HG02678 (cell line): Measurements from ENCODE around the gene MAPK7.

ENCODE experiments used
- ATAC-seq: cut with Tn5 transposase; IDR thresholded peaks from one replicate; pipeline ENCODE4 v1.9.1; 2021; ENCODE audit warnings: mild to moderate bottlenecking, moderate library complexity; ENCODE audit not compliant: unreplicated experiment

The MAPK7 gene

DNA sequence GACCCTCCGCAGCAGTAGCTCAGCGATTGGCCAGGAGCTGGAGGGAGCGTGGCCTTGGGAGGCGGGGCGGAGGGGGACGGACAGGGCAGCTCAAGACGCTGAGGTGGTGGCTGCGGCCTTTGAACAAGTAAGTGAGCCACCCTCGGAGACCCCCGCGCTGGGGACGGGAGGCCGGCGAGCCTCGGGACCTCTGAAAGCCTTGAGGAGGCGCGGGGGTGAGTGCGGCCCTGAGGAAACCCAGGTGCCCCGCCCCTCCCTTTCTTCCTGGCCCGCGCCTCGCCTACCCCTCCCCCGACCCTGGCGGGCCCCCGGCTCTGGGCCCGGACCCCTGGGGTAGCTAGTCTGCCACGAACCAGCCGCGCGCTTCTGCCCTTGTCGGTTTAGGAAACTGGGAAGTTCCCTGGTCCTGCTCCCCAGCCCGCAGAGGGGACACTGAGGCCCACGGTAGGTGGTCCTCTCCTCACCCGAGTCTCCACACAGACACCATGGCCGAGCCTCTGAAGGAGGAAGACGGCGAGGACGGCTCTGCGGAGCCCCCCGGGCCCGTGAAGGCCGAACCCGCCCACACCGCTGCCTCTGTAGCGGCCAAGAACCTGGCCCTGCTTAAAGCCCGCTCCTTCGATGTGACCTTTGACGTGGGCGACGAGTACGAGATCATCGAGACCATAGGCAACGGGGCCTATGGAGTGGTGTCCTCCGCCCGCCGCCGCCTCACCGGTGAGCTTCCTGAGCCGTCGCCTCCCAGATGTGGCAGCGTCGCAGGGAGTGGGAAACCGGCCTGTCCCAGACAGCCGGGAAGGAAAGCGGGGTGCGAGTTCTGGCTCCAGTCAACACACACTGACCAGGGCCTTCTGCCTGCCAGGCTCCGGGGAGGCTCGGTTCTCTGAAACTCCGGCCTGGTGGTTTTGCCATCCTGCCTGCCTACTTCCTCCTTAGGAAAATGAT lies at the start of gene MAPK7:
Gene MAPK7, plus strand, starts transcription at position 83 of the 945 bp plus-strand sequence. Its CDS starts 403 bp downstream, at position 486.
- peak; percentile 12 for ATAC-seq

DNA sequence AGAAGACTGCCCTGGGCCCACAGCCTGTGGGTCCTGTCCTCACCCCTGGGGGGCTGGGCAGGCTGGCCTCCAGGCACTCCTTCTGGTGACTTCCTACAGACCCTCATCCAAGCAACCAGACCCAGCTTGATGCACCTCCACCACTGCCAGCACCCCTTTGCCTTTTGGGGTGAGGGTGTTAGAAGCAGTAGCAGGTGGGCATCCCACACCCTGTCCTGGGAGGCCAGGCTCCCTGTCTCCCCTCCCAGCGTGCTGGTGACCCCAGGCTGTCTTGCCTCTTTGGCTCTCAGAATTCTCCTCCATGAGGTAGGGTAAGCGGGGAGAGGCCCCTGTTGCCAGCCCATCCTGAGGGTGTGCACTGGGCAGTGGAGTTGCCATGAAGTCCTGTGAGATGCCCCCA lies 49.2 kb upstream of the MAPK7 start:
- no peak for ATAC-seq

DNA sequence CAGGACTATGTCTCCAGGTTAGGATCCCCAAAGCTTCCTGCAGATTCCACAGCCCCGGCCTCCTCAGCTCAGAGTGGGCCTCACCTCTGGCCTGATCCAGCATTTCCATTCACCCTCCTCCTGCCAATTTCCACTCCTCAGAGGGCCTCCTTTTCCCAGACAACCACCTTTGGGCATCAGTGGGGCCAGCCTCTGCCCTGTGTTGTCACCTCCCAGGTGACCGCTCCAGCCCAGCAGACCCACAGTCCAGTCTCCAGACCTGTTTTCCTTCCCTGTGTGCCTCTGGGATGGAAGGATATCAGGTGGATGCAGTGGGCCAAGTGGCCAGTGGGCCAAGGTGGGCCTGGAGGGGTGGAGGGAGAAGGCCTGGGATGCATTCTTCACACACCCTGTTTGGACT lies 48.5 kb upstream of the MAPK7 start:
- ATAC-seq = no peak

DNA sequence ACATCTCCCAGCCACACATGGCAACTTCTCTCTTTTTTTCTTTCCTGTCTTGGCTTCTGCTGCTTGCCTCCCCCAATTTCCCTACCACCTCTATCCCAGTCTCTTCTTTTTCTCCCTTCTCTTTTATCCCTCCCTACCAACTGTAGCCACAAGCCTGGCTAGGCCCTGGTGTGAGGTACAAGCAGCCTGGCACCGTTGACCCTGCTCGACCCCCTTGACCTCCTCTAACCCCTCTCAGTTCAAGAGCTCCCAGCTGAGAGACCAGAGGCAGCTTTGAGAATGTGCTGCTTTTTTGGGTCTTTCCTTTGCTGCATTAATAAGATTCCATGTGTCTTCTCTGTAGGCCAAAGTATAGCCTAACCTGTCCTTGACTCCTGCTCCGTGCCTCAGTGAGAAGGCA lies 48.0 kb upstream of the MAPK7 start:
- no peak for ATAC-seq

DNA sequence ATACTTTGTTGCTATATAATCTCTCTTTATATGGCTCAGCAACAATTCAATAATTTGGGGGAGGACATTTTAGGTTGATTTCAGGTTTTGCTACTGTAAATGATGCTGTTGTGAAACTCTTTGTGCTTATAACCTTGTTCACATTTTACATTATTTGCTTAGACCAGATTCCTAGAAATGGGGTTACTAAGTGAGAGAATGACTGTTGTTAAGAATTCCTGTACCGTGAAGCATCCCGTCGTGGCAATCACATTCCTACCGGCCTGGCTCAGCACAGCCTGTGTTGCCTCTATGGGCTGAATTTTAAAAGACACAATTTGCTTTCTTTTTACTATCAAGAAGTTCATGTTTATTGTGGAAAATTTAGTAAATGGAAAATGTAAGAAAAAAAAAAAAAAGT lies 47.2 kb upstream of the MAPK7 start:
- no peak for ATAC-seq

DNA sequence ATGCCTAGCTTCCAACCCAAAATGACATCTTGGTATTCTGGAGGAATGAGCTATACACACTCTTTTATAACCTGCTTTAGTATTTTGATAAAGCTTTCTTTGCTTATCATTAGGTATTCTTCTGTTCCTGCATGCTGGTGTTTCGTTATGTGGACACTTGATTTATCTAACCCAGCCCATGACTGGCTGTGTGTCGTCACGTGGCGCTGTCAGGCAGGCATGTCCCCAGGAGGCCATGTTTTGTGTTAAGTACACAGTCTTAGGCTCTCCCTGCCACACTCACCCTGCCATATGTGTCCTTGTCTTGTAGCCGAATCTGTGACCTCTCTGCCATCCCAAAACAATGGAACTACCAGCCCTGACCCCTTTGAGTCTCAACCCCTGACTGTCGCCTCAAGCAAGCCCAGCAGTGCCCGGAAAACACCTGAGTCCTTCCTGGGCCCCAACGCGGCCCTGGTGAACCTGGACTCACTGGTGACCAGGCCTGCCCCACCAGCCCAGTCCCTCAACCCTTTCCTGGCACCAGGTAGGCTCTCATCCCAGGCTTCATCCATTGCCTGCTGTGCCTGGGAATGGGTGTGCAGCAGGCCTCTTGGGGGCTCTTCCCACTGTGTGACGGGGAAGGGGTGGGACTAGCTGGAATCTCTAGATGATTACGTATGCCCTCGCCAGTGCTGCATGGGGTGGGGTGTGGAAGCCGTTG lies 46.6 kb upstream of the MAPK7 start:
- ATAC-seq = no peak

DNA sequence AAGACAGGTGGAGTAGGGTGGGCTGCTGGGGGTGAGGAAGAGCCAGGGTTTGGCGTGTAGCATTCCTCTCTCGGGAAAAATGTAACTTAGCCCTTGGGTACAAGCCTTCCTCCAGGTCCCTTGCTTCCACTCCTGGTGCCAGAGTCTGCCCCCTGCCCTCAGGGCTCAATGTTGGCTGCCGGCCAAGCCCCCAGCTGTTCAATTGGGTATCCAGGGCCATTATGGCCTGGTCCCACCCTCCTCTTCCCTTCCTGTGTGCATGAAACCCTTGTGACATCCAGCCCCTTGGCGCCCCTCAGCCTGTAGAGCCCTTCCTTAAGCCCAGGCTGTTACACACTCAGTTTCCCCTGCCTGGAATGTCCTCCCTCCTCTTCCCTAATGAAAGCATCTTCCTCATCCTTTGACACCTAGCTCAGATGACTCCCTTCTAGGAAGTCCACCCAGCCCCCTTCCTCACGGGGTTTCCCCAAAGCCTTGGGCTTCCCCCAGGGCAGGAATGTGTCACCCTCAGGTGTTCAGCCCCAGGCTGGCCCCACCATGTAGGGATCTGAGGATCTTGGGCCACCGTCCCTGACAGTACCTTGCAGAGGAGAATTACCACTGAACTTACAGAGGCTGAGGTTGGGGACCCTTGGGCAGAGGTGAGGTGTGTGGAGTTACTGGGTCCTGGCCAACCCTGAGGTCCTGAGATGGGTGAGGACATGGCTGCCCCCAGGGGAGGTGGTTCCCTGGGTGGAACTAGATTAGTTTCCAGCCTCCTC lies 45.7 kb upstream of the MAPK7 start:
- no peak for ATAC-seq

DNA sequence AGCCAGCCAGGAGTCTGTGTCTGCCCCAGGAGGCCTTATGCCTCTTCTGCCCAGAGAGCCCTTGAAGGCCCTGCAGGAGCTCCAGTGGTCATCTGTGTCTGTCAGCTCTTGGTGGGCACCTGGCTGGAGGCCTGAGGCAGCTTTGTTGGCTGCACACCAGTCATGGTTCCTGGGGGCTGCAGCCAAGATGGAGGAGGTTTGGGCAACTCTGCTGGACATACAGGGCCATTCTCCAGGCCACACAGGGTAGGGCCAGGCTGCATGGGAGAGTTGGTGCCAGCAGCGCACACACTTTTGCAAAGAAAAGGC lies 45.2 kb upstream of the MAPK7 start:
- ATAC-seq = no peak

DNA sequence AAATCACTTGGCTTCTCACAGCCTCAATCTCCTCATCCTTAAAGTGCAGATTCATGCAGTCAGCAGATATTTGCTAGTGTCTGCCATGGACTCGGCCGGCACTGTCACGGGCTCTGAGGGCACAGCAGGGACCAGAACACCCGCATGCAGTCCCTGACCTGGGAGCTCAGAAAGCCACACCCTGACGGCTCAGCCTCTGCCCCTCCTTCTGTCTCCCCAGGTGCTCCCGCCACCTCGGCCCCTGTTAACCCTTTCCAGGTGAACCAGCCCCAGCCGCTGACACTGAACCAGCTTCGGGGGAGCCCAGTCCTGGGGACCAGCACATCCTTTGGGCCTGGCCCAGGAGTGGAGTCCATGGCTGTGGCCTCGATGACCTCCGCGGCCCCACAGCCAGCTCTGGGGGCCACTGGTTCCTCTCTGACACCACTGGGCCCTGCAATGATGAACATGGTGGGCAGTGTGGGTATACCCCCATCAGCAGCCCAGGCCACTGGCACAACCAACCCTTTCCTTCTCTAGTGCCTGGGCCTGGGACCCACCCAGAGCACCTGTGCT lies 44.5 kb upstream of the MAPK7 start:
- no peak for ATAC-seq

DNA sequence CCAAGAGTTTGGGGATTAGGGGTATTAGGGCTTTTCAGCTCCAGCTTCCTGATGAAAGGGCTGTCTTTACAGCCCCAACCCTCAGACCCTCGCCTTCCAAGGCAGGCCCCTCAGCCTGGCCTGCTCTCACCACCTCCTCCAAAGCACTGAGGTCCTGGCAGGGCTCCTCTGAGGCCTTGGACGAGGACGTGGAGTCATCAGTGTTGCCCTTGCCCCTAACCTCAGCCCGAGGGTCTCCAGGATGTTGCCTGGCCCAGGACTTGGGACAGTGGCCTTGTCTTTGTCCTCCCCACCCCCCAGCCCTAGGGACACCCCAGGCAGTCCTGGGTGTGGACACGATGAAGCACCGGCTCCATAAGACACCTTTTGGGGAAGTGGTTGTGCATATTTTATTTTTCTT lies 44.0 kb upstream of the MAPK7 start:
- no peak for ATAC-seq

DNA sequence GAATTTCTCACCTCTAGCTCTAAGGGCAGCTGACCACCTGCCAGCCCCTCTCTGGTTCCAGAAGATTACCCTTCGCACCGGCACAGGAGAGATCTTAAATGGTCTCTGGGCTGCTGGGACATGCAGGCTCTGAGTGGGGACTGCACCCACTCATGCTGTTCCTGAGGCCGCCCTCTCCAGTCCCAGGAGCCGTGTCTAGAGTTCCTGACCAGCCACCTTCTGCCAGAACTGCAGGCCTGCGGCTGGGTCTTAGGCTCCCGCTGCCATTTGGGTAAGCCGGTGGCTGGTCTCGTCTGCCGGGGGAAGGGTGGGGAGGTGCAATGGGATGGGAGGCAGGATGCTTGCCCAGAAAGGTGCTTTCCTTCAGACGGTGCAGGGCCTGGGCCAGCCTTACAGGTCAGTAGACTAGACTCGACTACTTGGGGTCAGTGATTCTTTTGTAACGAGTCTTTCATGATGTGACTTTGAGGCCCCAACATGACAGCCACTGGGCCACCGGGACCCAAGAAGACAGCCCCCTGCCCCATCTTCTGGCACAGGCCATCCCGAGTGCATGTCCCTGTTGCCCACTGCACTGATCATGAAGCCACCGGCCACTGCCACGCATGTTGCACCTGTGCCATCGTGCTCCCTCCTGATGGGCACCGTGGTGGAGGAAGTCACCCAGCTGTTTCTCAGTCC lies 42.2 kb upstream of the MAPK7 start:
- no peak for ATAC-seq

DNA sequence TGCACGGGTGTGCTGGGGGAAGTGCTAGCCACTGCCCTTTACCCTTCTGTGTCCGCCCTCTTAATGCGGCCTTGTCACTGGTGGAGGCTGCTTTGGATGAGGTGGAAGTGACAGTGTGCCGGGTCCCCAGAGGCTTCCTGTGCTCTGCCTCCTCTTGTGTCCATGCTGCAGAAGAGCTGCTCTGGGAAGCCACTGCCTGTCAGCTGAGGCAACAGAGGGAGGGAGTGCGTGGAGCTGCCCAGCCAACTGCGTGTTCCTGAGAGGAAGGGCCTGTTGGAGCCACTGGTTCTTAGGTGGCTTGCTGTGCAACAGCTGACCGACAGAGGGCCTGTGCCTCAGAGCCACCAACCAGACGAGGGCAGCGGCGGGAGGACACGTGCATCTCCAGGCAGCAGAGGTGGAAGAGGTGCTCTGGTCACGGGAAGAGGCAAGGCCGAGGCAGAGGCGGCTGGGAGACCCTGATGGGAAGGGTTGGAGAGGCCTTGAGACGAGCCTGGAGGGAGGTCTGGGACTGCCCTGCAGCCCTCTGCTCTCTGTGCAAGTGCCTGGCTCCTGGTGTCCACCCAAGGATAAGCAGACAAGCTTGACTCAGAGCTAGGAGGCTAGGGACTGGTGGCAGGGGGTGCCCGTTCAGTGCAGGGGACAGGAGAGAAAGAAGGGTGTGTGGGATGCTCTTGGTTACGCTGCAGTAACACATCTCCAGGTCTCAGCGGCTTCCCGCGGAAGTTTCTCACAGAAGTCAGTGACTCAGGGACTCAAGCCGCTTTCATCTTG lies 41.2 kb upstream of the MAPK7 start:
- ATAC-seq = no peak

DNA sequence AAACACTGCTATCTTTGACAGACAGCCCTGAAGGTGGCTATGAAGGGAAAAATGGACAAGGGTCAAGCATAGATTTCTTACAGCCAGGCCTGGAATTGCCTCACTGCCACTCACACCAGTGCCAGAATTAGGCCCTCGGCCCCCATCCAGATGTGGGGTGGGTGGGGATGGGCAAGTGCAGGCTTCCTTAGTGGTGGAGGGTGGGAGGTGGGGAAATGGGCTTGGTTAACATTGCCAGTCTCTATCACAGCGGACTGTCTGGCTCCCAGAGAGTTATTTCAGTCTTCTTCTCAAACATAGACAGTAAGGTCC lies 40.6 kb upstream of the MAPK7 start:
- no peak for ATAC-seq

DNA sequence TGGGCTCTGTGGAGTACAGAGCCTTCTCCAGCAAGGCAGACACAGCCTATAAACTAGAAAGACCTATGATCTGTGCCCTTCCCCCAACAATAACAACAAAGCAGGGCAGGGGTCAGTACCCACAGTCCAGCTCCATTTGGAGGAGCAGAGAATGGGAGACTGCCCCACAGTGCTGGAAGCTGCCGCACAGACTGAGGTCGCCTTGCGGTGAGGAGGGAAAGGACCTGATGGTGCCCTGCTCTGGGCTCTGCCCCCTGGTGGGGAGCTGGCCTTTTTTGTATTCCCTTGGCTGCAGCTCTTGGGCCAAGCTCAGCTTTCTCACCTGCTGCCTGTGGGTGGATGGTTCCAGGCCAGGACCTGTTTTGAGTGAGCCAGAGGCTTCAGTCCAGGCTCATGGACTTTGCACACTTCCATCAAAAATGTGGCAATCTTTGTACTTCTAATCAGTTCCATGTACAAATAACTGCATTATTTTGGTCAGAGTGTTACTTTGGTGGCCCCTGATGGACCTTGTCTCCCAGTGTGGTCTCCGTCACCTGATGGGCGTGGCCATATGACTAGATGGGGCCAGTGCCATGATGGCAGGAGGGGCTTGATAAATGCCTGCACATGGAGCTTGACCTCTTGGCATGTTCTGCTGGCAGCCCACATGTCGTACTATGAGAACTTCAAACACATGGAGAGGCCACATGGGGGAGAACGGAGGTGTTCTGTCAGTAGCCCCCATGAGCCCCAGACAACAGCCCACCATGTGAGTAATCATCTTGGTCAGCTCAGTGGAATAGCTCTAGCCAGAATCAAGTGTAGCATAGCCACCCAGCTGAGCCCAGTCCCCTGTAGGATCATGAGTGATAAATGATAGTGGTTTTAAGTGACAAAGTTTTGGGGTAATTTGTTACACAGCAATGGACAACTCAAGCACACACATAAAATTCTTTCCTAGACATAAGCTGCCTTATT lies 40.0 kb upstream of the MAPK7 start:
- peak; percentile 76 for ATAC-seq

DNA sequence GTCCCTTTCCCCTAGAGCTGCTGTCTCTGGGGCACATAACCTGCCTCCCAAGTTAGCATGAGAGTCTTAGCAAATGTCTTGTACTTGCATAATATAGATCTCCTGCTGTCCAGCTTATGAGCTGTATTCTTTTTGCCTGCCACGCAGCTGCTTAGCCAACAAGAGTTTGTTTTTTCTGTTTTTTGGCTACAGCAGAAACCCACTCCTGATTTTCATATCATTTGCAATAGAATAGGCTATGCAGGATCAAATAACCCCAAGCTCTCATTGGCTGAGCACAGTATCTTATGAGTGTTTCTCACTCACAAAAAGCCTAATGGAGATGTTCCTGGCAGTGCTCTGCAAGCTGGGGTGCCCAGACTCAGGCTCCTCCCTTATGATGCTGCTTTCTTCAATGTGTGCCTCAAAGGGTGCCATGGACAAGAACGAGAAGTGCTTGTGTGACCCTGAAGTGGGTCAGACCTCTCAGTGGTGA lies 38.9 kb upstream of the MAPK7 start:
- no peak for ATAC-seq

DNA sequence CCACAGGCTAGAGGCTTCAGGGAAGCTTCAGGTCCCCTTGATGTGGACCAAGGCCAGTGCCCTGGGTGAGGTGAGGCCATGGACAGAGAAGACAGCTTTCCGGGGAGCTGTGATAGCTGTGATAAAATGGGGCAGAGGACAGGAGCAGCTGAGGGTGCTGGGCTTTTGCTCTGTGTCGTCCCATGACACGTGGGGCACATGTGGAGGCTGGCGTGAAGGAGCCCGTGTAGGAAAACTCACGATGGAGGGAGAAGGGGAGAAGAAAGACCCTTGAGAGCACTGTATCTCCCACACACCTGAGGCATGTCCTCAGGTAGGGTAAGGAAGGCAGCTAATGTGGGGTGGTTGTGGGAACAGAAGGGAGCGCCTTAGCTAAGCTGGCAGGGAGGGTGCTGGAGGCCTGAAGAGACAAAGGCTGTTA lies 37.1 kb upstream of the MAPK7 start:
- no peak for ATAC-seq

DNA sequence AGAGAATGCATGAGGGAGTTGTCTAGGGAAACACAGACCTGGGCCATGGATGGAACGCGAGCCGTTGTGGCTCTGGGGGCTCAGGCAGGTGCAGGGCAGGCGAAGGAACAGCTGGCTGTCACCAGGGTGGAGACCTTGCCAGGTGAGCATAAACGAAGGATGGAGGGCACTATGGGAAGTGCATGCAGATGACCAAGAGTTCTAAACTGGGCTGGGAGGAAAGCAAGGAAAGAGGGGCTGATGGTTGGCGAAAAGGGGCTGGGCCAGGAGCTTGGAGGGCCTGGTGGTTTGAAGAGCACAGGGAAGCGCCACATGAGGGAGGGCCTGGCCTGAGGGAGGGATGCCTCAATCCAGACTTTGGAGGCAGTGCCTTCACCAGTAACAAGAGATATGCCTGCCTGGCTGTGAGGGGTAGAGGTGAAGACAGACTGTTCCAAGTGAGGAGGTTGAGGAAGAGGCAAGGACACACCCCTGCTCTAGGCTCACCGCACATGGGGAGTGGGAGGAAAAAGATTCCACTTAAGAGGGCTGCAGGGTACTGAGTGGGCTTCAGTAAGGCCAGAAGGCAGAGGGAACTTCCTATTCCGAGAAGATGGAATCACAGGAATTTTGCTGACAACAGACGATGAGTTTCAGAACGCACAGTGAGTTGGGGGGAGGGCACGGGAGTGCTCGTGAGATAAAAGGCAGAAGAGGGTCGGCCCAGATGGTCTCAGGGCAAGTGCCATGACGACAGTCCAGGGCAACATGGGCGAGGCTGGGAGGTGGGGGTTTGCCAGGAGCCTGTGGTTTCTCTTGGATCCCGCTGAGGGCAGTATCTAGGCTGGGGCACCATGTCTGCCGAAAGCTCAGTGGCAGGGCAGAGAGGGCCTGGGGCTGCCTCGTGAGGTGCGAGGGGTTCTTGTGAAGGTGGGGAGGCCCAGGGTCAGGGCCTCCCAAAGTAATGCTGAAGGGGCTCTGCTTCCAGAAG lies 36.4 kb upstream of the MAPK7 start:
- ATAC-seq = no peak
